Measurements from ENCODE around the gene VPS39.
"Not testable (repeated sequence)": the region's sequence is repeated elsewhere in the genome, so short reads cannot be mapped to it uniquely, and the experiment has no call there.

The VPS39 gene

GRCh38 chr15:42207674-42208579 is at the start of gene VPS39:
TSS of gene VPS39 (minus strand) at chr15:42208304. CDS start at chr15:42208153, 151 bp downstream.
- peak; percentile 52 to 70 for DNase-seq (ENCODE audit: extremely low read depth in 1 of 2, low read depth in 1 of 2)

GRCh38 chr15:42253300-42253699 is 45.2 kb upstream of the VPS39 start:
- no peak for DNase-seq (ENCODE audit: extremely low read depth in 1 of 2, low read depth in 1 of 2)

GRCh38 chr15:42240823-42241222 is 32.7 kb upstream of the VPS39 start:
- no peak for DNase-seq (ENCODE audit: extremely low read depth in 1 of 2, low read depth in 1 of 2)

- DNase-seq (ENCODE audit: extremely low read depth in 1 of 2, low read depth in 1 of 2) = no peak
Measured at GRCh38 chr15:42239528-42240182, 31.6 kb upstream of the VPS39 start.

- no peak for DNase-seq (ENCODE audit: extremely low read depth in 1 of 2, low read depth in 1 of 2)
Measured at GRCh38 chr15:42233107-42233506, 25.0 kb upstream of the VPS39 start.

GRCh38 chr15:42232606-42233005 is 24.5 kb upstream of the VPS39 start:
- DNase-seq (ENCODE audit: extremely low read depth in 1 of 2, low read depth in 1 of 2) = no peak

GRCh38 chr15:42231088-42231487 is 23.0 kb upstream of the VPS39 start:
- DNase-seq (ENCODE audit: extremely low read depth in 1 of 2, low read depth in 1 of 2) = no peak

- not testable (repeated sequence) for DNase-seq (ENCODE audit: extremely low read depth in 1 of 2, low read depth in 1 of 2)
Measured at GRCh38 chr15:42228981-42229380, 20.9 kb upstream of the VPS39 start.

- DNase-seq (ENCODE audit: extremely low read depth in 1 of 2, low read depth in 1 of 2) = no peak
Measured at GRCh38 chr15:42228036-42228435, 19.9 kb upstream of the VPS39 start.

- DNase-seq (ENCODE audit: extremely low read depth in 1 of 2, low read depth in 1 of 2) = no peak
Measured at GRCh38 chr15:42226648-42227047, 18.5 kb upstream of the VPS39 start.

GRCh38 chr15:42220216-42220615 is 12.1 kb upstream of the VPS39 start:
- no peak for DNase-seq (ENCODE audit: extremely low read depth in 1 of 2, low read depth in 1 of 2)

- DNase-seq (ENCODE audit: extremely low read depth in 1 of 2, low read depth in 1 of 2) = no peak
Measured at GRCh38 chr15:42218953-42219592, 11.0 kb upstream of the VPS39 start.

- DNase-seq (ENCODE audit: extremely low read depth in 1 of 2, low read depth in 1 of 2) = no peak
Measured at GRCh38 chr15:42217568-42217967, 9.5 kb upstream of the VPS39 start.

- no peak for DNase-seq (ENCODE audit: extremely low read depth in 1 of 2, low read depth in 1 of 2)
Measured at GRCh38 chr15:42215913-42216829, 8.1 kb upstream of the VPS39 start.

- DNase-seq (ENCODE audit: extremely low read depth in 1 of 2, low read depth in 1 of 2) = no peak
Measured at GRCh38 chr15:42214600-42214999, 6.5 kb upstream of the VPS39 start.

- no peak for DNase-seq (ENCODE audit: extremely low read depth in 1 of 2, low read depth in 1 of 2)
Measured at GRCh38 chr15:42213511-42213910, 5.4 kb upstream of the VPS39 start.

GRCh38 chr15:42210696-42211095 is 2.6 kb upstream of the VPS39 start:
- DNase-seq (ENCODE audit: extremely low read depth in 1 of 2, low read depth in 1 of 2) = no peak

GRCh38 chr15:42206406-42206805 is 1.7 kb downstream of the VPS39 start:
- no peak for DNase-seq (ENCODE audit: extremely low read depth in 1 of 2, low read depth in 1 of 2)

GRCh38 chr15:42203891-42204290 is 4.2 kb downstream of the VPS39 start:
- DNase-seq (ENCODE audit: extremely low read depth in 1 of 2, low read depth in 1 of 2) = no peak

GRCh38 chr15:42202653-42203052 is 5.5 kb downstream of the VPS39 start:
- DNase-seq (ENCODE audit: extremely low read depth in 1 of 2, low read depth in 1 of 2) = no peak

- DNase-seq (ENCODE audit: extremely low read depth in 1 of 2, low read depth in 1 of 2) = no peak
Measured at GRCh38 chr15:42201801-42202200, 6.3 kb downstream of the VPS39 start.

All from activated CD8-positive, alpha-beta memory T cell treated with anti-CD3 and anti-CD28 coated beads for 1 hour (primary cell).